ENCODE measurements around the gene CACNA1S. TPM values are rescaled to one million over a fixed set of nuclear protein-coding genes. Genes with fewer than 3 reads are reported as not detected.

The CACNA1S gene
- total RNA-seq = not detected in 2 replicates

GRCh38 chr1:201112173-201112731 lies at the start of gene CACNA1S:
Gene CACNA1S (minus strand): TSS chr1:201112426. CDS start chr1:201112339, 87 bp downstream.

GRCh38 chr1:201154389-201155165 lies 42.4 kb upstream of the CACNA1S start, which contains the start of gene TMEM9:
Gene TMEM9 (minus strand): TSS chr1:201154474. CDS start chr1:201153923, 551 bp downstream.

GRCh38 chr1:201126832-201127754 lies 14.9 kb upstream of the CACNA1S start, which contains the start of gene ASCL5:
Gene ASCL5 (minus strand): TSS chr1:201127184. CDS start chr1:201115372, 11,812 bp downstream.

GRCh38 chr1:201023517-201023902 lies 88.7 kb downstream of the CACNA1S start, which contains the start of gene KIF21B:
Gene KIF21B (minus strand): TSS chr1:201023714. CDS start chr1:201023383, 331 bp downstream.

Other genes with a start within 250 kb of the CACNA1S start
- gene GPR25, start 239.4 kb downstream of the CACNA1S start, total RNA-seq = not detected in 2 replicates
- not detected in 2 replicates for gene INAVA, start 217.5 kb downstream of the CACNA1S start, total RNA-seq
- 0.65 and 1.1 TPM in 2 replicates for gene KIF21B, start 88.7 kb downstream of the CACNA1S start, total RNA-seq
- gene ASCL5, start 14.8 kb upstream of the CACNA1S start, total RNA-seq = not detected in 2 replicates
- 66.9 and 75.5 TPM in 2 replicates for gene TMEM9, start 42.0 kb upstream of the CACNA1S start, total RNA-seq
- under 0.01 and 0.15 TPM in 2 replicates for gene IGFN1, start 78.4 kb upstream of the CACNA1S start, total RNA-seq
- under 0.01 TPM in 1 of 2 replicates, not detected in the other for gene PKP1, start 171.1 kb upstream of the CACNA1S start, total RNA-seq